GM18517 (cell line): Measurements from ENCODE around the gene ZMYND8.
"Not testable (repeated sequence)": the region's sequence is repeated elsewhere in the genome, so short reads cannot be mapped to it uniquely, and the experiment has no call there.

Experiments used
- ATAC-seq: cut with Tn5 transposase; IDR thresholded peaks from one replicate; pipeline ENCODE4 v1.9.1; 2021; ENCODE audit warnings: mild to moderate bottlenecking, moderate library complexity; ENCODE audit not compliant: unreplicated experiment

ZMYND8 gene

DNA sequence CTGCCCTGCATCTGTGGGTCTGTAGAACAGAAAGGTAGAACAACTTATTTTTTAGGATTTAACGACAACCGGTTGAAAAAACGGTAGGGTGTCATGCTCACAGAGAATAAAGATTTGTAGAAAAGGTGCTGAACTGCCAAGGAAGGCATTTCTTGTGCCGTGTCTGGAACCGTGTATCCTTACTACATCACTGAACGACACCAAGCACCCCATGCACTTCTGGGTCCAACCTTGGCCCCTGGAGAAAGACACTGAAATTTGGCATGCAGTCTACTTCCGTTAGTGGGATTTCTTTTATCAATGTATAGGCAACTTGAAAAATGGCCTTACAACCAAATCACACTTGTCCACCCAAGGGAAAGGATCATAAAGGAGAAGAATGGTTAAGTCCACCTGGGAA lies 145.5 kb downstream of the ZMYND8 start:
- no peak for ATAC-seq

DNA sequence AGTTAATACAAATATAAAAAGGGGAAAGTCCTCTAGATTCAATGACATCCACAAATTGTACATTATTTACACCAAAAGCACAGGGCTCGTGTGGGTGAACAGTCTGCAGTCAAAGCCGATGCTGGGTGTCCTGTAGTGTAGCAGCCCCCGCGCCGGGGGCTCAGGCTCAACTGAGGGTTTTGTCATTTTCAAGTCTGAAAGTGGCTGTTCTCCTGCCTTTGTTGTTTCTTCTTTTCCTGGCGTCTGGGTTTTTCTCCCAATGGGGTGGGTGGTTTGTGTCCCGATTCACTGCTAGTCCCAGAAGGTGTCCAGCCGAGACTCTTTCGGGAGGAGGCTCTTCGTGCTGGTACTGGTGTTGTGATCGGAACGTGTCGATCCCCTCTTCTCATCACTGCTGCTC lies 146.0 kb downstream of the ZMYND8 start:
- no peak for ATAC-seq

DNA sequence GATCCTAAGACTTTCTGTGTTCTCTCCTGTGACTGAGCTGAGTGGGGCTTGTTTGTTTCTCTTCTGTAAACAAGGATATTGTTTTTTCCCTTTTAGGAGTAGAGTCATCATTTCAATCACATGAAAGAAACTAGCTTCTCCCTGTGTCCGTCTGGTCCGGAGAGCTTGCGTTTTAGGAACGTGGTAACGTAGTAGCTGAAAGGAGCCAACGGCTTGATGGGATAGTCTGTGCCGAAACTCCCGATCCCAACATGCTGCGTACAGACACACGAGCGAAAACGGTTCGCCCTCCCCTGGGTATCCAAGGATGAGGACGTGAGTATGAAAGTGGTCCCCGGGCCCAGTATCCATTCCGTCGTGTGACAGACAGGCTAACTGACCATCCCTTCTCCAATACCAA lies 146.5 kb downstream of the ZMYND8 start:
- no peak for ATAC-seq

DNA sequence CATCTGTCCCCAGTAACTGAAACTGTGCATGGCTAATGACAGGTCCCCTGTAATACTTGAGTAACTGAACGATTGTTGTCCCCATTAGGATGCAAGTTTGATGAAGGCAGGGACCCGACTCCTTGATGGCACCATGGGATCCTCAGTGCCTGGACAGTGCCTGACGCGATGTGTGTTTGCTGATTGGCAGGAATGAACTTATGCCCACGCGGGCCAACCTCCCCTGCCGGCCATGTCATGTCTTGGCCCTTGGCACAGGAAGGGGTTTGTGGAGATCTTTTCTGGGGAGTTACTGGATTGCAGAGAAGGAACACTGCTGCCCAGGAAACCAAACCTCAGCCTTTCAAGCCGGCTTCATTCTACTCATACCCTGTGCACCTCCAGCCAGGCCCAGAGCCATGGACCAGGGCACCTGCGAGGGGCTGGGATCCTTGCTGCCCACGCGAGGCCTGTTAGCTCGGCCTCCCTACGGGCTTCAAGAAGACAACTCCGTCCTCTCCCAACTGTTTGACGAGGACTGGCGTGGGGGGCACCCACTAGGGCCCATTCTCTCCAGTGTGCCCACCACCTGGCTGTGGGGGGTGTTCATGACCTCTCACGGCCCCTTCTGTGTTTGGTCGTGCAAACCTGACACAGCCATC lies 147.8 kb downstream of the ZMYND8 start:
- no peak for ATAC-seq

DNA sequence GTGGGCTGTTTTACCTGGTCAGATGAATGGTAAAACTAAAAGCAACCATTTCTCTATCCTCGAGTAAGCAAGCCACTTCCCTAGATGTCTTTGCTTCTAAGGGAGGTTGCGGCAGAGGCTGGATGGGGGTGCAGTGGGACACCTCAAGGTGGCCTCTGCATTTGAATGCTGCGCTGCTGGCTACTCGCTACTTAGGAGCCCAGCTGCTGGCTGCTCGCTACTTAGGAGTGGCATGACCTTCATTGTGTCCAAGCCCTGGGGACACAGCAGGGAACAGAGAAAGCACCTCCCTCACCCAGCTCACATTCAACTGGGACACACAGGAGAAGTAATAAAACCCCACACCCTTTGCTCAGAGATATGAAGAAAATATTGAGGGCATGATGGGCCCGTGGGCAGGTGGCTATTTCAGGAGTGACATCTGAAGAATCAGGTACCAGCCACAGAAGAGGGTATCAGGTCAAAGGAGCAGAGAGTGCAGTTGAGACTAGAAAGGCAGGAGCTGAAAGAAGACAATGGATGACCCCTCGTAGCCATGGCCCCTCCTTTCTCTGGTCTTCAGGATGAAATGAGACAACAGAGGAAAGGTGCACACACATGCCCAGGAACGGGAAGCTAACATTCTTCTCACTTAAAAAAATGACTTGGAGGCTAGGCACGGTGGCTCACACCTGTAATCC lies 149.4 kb downstream of the ZMYND8 start:
- no peak for ATAC-seq

DNA sequence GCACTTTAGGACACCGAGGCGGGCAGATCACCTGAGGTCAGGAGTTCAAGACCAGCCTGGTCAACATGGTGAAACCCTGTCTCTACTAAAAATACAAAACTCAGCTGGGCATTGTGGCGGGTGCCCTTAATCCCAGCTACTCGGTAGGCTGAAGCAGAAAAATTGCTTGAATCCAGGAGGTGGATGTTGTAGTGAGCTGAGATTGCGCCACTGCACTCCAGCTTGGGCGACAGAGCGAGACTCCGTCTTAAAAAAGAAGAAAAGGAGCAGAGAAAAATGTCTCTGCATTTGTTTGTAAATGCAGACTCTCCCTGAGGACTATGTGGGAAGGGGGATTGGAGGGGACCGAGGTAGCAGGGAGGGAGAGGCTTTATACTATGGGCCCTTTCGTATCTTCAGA lies 149.9 kb downstream of the ZMYND8 start:
- not testable (repeated sequence) for ATAC-seq

DNA sequence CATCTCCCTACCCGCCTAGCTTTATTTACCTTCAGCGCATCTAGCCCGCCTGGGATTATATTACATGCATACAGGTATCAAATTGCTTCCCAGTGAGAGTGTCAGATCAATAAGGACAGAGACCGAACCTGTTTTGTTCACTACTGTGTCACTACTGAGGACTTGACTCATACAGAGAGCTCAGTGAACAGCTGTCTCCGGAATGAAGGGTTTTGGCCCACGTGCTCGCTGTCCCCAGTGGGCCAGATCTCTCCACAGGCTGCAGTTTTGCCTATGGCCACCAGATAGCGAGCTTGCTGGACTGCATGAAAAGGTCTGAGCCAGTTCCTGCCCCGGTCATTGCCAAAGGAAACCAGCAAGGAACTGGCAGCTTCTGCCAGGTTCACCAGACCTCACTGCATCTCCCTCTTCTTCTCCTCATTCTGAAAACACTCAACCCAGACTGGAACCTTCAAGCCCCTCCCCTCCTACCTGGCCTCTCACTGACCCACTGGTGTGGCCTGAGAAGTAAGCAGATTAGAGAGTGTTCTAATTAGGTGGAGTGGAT lies 150.8 kb downstream of the ZMYND8 start:
- no peak for ATAC-seq

DNA sequence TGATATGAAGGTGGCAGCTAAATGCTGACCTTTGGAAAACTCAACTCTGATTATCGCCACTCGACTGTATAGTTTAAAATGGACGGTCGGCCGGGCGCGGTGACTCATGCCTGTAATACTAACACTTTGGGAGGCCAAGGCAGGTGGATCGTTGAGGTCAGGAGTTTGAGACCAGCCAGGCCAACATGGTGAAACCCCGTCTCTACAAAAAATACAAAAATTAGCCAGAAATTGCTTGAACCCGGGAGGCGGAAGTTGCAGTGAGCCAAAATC lies 151.7 kb downstream of the ZMYND8 start:
- ATAC-seq = not testable (repeated sequence)

DNA sequence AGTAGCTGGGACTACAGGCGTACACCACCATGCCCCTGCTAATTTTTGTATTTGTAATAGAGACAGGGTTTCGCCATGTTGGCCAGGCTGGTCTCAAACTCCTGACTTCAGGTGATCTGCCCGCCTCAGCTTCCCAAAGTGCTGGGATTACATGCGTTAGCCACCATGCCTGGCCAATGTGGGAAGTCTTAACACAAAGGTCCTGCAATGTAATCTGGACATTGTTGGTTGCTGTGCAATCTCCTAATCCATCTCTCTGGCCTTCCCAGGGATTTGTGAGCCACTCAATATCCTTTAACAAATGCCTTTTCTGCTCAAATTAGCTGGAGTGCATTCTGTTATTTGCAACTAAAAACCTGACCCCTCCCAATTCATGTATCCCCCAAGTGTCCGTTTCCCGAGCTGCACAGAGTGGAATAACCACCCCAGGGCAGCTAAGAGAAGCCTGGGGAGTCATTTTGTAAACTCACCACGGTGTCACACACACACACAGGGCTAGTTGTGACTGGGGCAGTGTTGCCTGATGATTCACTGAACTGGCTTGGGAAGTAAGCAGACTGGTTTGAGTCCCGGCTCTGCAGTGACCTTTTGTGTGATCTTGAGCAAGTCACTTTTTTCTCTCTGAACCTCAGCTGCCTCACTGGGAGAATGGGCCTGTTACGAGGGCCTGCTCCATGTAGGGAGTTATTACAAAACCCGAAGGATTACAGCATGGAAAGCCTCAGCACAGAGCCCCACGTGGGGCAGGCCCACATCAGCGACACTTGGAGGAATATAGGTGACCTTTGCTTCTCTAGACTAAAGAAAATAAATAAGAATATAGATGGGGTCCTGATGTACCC lies 152.3 kb downstream of the ZMYND8 start:
- ATAC-seq = no peak

DNA sequence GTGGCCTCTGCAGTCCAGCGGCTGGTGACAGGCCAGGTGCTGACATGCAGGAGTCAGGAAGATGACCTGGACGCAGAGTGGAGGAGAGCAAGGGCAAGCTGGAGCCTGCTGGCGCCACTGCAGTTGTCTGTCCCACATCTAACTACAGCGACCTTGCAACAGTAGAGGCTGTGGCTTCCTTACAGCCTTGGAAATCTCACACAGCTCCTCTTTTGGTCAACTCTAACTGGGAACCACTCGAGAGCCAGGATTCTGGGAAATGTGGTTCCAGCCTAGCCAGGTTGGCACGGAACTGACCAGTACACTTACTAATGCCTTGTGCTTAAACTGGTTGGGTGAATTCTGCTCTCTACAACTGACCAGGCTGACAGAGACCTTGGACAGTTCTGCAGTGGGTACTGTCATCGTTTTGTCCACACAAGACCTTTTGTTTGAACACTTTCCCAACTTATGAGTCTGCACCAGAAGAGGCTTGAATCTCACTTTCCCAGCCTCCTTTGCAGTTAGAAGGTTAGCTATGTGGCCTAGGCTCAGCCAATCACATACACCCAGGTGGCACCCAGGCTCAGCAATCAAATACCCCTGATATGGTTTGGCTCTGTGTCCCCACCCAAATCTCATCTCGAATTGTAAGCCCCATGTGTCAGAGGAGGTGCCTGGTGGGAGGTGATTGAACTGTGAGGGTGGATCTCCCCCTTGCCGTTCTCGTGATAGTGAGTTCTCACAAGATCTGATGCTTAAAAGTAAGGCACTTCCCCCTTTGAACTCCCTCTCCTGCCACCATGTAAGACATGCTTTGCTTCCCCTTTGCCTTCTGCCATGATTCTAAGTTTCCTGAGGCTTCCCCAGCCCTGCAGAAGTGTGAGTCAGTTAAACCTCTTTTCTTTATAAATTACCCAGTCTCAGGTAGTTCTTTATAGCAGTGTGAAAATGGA lies 153.5 kb downstream of the ZMYND8 start:
- ATAC-seq = no peak

DNA sequence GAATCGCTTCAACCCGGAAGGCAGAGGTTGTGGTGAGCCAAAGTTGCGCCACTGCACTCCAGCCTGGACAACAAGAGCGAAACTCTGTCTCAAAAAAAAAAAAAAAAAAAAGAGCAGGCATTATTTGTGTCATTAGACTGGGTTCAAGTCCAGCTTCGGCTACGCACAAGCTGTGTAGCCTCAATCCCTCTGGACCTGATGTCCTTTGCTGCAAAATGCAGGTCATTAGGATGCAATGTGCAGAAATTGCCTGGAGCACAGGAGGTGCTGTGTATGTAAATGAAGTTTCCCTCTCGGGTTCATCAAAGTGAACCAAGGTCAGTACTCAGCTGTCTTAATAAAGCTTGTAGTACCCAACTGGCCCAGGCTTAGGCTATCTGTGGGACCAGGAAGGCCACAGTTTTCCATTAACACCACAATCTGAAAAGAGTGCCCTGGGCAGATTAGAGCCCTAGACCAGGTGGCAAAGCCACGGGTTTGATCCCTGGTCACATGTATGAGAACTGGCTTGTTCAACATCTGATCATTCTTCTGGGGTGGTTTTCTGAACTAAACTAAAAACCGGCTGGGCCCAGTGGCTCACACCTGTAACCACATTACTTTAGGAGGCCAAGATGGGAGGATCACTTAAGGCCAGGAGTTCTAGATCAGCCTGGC lies 155.3 kb downstream of the ZMYND8 start:
- ATAC-seq = no peak

DNA sequence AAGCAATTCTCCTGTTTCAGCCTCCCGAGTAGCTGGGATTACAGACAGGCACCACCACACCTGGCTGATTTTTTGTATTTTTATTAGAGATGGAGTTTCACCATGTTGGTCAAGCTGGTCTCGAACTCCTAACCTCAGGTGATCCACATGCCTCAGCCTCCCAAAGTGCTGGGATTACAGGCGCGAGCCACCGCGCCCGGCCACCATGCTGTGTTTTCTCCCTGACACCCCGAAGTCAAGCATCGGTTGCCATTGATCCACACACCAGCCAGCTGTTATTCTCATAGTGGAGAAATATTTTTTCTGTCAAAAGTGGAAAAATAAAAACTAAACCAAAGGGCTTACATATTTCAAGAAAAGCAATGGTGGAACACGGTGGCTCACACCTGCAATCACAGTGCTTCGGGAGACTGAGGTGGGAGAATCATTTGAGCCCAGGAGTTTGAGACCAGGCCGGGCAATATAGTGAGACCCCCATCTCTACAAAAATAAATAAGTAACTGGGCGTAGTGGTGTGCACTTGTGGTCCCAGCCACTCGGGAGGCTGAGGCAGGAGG lies 157.4 kb downstream of the ZMYND8 start:
- no peak for ATAC-seq

DNA sequence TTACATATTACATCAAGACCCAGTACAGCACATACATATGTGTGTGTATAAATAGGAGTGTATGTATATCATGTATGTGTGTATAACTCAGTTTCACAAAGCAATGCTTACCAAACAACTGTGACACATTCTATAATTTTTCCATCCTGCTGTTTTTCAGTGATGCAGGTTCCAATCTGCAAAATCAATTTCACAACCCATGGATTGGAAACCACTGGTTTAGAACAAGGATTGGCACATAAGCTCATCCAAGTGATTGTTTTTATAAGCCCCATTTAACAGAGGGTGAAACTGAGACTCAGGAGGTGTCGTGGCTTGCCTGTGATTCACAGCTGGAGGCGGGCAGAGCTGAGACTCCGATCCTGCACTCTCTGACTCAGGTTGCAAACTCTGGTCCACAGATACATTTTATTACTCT lies 158.2 kb downstream of the ZMYND8 start:
- ATAC-seq = no peak

DNA sequence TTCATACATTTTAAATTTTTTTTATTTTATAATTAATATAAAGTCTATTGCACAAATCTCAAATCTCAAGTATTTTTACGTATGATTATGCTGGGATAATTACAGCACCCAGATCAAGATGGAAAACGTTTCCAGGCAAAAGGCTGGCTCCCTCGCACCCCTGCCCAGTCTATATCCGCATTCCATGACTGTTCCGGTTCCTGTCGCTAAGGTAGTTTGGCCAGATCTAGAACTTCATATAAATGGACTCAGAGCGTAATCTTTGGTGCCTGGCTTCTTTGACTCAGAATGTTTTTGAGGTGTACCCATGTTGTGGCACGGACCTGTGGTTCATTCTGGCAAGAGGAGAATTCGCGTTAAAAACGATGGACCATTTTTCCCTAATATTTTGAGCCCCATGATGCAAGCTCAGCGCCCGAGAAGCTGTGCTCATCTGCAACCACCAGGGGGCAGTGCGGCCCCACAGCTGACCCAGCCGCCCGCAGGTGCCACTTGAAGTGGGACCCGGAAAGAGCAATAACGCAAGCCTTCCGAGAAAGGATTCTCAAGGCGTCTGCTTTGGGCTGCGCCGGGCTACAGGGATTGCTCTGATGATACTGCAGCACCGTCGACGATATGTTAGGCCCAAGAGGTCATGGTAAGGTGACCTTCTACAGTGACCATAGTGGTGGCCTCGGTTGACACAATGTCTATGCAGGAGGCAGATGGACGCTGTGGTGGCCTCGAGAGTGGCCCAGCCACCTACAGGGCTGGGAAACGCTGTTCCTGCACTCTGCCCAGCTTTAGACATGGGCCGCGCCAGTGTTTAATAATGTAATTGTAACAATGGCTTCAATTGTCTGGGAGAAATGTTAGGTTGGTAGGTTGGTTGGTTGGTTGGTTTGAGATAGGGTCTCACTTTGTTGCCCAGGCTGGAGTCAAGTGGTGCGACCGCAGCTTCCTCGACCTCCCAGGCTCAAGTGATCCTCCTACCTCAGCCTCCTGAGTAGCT lies 160.1 kb downstream of the ZMYND8 start:
- ATAC-seq = no peak

DNA sequence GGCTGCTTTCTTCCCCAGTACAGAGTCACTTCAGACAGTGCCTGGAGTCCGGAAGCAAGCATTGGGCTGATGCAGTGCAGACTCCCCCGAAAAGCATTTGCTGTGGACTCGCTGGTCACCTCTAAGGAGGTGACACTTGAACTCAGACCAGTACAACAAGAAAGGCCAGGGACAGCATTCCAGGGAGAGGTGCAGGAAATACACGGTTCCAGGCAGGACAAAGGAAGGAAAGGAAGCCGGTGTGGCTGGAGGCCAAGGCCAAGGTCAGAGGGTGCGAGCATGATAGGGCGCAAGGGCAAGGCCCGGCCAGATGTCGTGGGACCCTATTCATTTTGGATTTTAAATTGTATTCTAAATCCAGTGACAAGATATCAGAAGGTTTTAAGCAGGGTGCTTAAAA lies 160.9 kb downstream of the ZMYND8 start:
- no peak for ATAC-seq

DNA sequence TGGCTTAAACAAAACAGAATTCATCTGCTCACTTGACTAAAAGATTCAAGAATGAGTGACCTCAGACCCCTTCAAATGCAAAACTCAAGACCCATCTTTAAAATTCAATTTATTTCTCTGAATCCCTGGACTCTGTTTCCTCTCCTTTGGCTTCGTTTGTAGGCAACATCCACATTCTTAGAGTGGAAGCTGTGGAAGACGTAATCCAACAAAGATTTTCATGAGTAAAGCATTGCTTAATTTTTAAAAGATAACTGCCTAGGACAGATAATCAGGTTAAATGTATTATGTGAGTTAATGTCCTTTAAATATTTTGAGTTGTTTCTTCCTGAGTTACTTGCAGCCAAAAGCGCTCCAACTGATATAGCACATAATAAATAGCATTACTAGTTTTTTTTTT lies 164.5 kb downstream of the ZMYND8 start:
- no peak for ATAC-seq

DNA sequence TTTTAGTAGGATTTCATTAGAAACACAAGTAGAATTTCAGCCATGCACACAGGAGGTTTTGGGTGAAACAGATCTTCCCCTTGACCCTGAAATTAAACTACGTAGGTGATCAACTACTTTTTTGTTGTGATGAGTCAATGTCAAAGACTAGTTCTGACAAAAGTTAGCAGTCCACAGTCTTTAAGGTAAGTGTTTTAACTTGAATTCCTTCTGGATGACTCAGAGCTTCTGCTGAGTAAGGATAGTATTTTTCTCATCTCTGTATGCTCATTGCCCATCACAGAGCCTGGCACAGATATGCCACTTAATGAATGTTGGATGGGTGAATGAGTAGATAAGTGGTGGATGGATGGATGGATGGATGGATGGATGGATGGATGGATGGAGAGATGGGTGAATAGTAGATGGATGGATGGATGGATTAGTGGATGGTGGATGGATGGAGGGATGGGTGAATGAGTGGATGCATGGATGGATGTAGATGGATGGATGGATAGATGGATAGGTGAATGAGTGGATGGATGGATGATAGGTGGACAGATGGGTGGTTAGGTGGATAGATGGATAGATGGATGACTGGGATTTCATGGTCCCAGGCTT lies 165.3 kb downstream of the ZMYND8 start:
- ATAC-seq = no peak

DNA sequence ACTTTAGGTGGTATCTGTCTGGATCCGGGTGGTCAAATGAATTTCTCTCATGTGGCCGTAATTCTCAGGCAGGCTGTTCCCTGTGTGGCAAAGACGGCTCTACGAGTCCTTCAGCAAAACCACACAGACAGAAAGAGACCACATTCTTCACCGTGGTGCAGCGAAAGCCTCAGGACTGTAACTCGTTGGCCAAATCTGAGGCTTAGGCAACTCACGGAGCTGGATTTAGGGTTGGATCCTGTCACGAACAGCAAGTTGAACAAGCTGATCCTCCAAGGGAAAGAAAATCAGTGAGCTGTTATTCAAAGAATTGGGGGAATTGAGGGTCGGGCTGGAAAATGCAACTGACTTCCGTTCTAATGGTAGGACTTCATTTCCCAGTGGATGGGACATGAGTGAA lies 167.4 kb downstream of the ZMYND8 start:
- ATAC-seq = no peak
